DOHH2 (cell line): ENCODE results near the gene EEF1AKMT3.

Experiments
- CTCF ChIP-seq: fragments of 200-600 bp; sonication (generic); IDR thresholded peaks from one replicate; pipeline ENCODE4 v1.5.1; 2014; ENCODE audit warnings: antibody characterized with exemption, mild to moderate bottlenecking, low read depth, low read length; ENCODE audit not compliant: poor library complexity, severe bottlenecking
- EZH2phosphoT487 ChIP-seq: fragments of 200-600 bp; sonication (generic); IDR thresholded peaks from 2 replicates; pipeline ENCODE4 v1.6.1; 2017; ENCODE audit warnings: borderline replicate concordance, mild to moderate bottlenecking, antibody characterized with exemption, low read length, moderate library complexity, mixed read lengths

GRCh38 chr12:57807285-57807684, 34.9 kb downstream of the EEF1AKMT3 start:
- TF ChIP-seq CTCF (no peak), EZH2phosphoT487 (no peak)
